Tibial nerve (tissue), 3 donors: ENCODE measurements around the gene GPR155.

Experiments used
- CTCF ChIP-seq, 5 experiments: fragments of 200-600 bp in 3 of 5; fragments of 450-650 bp in 2 of 5; sonication (generic) in 3 of 5; IDR thresholded peaks; one replicate each; pipeline ENCODE4 v1.5.1; 2016 to 2019; ENCODE audit warnings: antibody characterized with exemption in 5 of 5, mild to moderate bottlenecking in 3 of 5, moderate library complexity in 2 of 5
- POLR2A ChIP-seq, 2 donors: fragments of 450-650 bp; IDR thresholded peaks; one replicate each; pipeline ENCODE4 v1.6.1; 2017; ENCODE audit warnings: antibody characterized with exemption in 2 of 2, mild to moderate bottlenecking in 2 of 2, moderate library complexity in 2 of 2

- TF ChIP-seq POLR2A (IDR thresholded peaks at IDR 0.05) (no peak), CTCF (IDR thresholded peaks at IDR 0.05) (no peak)
These were observed 24.9 kb upstream of the GPR155 start for GRCh38 chr2:174511580-174512260.
